ENCODE data around the gene SPIN2A.
"Not testable (repeated sequence)": the region's sequence is repeated elsewhere in the genome, so short reads cannot be mapped to it uniquely, and the experiment has no call there.

SPIN2A gene

DNA sequence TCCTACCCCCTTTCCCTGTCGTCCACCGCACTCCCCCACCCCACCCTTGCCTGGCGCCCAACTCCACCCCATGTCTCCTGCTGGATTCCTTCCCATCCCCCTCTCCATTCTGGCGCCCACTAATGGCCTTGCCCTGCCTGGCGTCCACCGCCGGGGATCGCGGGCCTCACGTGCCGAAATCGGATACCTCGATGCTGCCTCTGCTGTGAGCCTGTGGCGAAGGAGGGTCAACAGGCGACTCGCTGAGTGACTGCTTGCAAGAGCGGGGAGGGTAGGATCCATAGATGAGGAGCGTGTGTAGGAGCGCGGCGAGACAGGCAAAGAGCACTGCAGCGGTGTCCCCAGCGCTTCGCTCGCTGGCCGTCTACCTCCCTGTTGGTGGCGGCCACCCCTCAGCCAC is at the start of gene SPIN2A:
Gene SPIN2A, minus strand, starts transcription at position 325 of the 400 bp plus-strand sequence. CDS start 800 bp downstream, outside the sequence.
- not testable (repeated sequence) for H3K27ac ChIP-seq (ENCODE audit: low read depth, low read length); H3K4me1 ChIP-seq (ENCODE audit: control insufficient read depth, insufficient read depth, low read length, unreplicated experiment); H2AFZ ChIP-seq (ENCODE audit: low read length, unreplicated experiment); H3K79me2 ChIP-seq (ENCODE audit: control insufficient read depth, insufficient read depth, low read length, unreplicated experiment); H3K36me3 ChIP-seq (ENCODE audit: insufficient read depth, low read length); H3K27me3 ChIP-seq (ENCODE audit: insufficient read depth, low read length); H3K4me3 ChIP-seq (ENCODE audit: low read depth, low read length)

DNA sequence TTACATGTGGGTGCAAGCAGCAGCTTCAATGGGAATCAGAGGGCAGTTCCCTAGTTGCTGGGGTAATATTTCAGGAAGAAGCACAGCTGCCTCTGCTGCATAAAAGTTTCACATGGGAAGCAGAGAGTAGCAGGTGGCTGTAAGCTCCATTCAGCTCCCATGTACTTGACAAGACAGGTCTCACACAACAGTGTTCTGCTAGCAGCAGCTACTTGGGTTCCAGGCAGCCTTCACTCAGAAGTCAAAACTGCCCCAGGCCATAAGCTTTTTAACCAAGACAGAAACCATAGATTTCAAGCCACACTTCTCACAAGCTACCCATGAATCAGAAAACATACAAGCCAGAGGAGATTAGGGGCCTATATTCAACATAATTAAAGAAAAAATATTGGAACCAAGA is 41.4 kb upstream of the SPIN2A start:
- no peak overlapping the region for H2AFZ ChIP-seq (ENCODE audit: low read length, unreplicated experiment)
- H3K36me3 ChIP-seq (ENCODE audit: insufficient read depth, low read length): no peaks in the 10 kb centered on the region
- no peak overlapping the region for H3K27ac ChIP-seq (ENCODE audit: low read depth, low read length)
- H3K4me1 ChIP-seq (ENCODE audit: control insufficient read depth, insufficient read depth, low read length, unreplicated experiment): no peaks in the 10 kb centered on the region
- no peak overlapping the region for H3K4me3 ChIP-seq (ENCODE audit: low read depth, low read length)
- H3K27me3 ChIP-seq (ENCODE audit: insufficient read depth, low read length): no peaks in the 10 kb centered on the region
- H3K79me2 ChIP-seq (ENCODE audit: control insufficient read depth, insufficient read depth, low read length, unreplicated experiment): no peaks in the 10 kb centered on the region

DNA sequence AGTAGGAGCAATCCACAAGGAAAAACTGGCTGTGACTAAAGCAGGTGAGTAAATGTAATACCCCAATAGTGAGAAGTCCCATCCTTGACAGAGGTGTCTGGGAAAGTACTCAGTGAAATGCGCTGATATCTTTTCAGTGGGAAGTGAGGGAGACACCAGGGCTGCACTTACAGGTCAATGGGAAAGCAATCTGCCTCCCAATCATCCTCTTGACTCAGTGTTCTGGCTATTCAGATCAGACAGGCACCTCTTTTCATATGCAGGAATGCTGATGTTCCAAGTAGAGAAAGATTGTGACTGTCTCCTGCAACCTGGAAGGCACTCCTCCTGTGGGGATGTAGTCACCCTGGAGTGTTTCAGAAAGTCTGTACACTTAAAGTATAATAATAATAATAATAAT is 39.9 kb upstream of the SPIN2A start:
- H3K36me3 ChIP-seq (ENCODE audit: insufficient read depth, low read length): no peaks in the 10 kb centered on the region
- no peaks in the 10 kb centered on the region for H3K79me2 ChIP-seq (ENCODE audit: control insufficient read depth, insufficient read depth, low read length, unreplicated experiment)
- H3K27me3 ChIP-seq (ENCODE audit: insufficient read depth, low read length): no peaks in the 10 kb centered on the region
- H3K27ac ChIP-seq (ENCODE audit: low read depth, low read length): no peak overlapping the region
- H2AFZ ChIP-seq (ENCODE audit: low read length, unreplicated experiment): no peak overlapping the region
- H3K4me1 ChIP-seq (ENCODE audit: control insufficient read depth, insufficient read depth, low read length, unreplicated experiment): no peaks in the 10 kb centered on the region
- H3K4me3 ChIP-seq (ENCODE audit: low read depth, low read length): no peak overlapping the region

DNA sequence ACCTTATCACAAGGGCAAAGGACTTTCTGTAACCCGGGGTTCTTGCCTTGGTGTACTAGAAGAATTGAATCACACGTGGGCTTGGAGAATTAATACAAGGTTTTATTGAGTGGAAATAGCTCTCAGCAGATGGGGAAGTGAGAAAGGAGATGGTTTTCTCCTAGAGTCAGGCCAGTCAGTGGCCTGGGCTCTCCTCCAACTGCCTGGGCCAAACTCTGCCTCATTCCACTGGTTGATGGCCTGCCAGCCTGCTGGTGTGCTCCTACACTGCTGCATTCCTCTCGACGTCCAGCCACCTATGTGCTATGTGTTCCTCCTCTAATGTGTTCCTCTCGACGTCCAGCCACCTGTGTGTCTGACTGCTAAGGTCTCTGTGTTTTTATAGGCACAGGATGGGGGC is 35.3 kb upstream of the SPIN2A start:
- Histone ChIP-seq H3K27ac (ENCODE audit: low read depth, low read length) (no peak overlapping the region), H3K4me3 (ENCODE audit: low read depth, low read length) (no peak overlapping the region), H3K36me3 (ENCODE audit: insufficient read depth, low read length) (no peaks in the 10 kb centered on the region), H3K4me1 (ENCODE audit: control insufficient read depth, insufficient read depth, low read length, unreplicated experiment) (no peaks in the 10 kb centered on the region), H3K27me3 (ENCODE audit: insufficient read depth, low read length) (no peaks in the 10 kb centered on the region), H2AFZ (ENCODE audit: low read length, unreplicated experiment) (no peak overlapping the region), H3K79me2 (ENCODE audit: control insufficient read depth, insufficient read depth, low read length, unreplicated experiment) (no peaks in the 10 kb centered on the region)

DNA sequence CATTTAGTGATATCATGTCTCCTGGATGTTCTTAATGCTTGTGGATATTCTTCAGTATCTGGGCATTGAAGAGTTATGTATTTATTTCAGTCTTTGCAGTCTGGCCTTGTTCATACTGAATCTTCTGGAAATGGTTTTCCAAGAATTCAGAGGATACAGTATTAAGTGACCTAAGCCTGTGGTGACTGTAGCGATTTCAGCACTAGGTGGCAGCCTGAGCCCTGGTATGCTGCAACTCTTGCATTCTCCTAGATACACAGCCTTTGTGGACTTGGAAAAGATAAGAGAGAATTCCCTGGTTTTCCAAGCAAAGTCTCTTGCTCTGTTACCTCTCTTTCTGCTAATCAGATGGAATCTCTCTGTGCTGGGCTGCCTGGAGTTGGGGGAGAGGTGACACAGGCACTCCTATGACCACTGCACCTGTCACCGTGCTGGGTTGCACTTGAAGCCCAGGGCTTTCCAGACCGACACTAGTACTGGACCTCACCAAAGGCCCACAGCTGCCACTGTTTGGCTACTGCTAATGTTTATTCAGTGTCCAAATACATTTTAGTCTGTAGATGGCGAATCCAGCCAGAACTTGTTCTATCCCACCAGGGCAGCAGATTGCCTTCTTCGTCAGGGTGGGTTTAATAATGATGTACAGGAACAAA is 19.3 kb upstream of the SPIN2A start:
- no peak overlapping the region for H2AFZ ChIP-seq (ENCODE audit: low read length, unreplicated experiment)
- H3K4me1 ChIP-seq (ENCODE audit: control insufficient read depth, insufficient read depth, low read length, unreplicated experiment): peaks cover 10% of the 10 kb centered on the region
- H3K79me2 ChIP-seq (ENCODE audit: control insufficient read depth, insufficient read depth, low read length, unreplicated experiment): no peaks in the 10 kb centered on the region
- H3K4me3 ChIP-seq (ENCODE audit: low read depth, low read length): no peak overlapping the region
- no peaks in the 10 kb centered on the region for H3K36me3 ChIP-seq (ENCODE audit: insufficient read depth, low read length)
- no peaks in the 10 kb centered on the region for H3K27me3 ChIP-seq (ENCODE audit: insufficient read depth, low read length)
- no peak overlapping the region for H3K27ac ChIP-seq (ENCODE audit: low read depth, low read length)

DNA sequence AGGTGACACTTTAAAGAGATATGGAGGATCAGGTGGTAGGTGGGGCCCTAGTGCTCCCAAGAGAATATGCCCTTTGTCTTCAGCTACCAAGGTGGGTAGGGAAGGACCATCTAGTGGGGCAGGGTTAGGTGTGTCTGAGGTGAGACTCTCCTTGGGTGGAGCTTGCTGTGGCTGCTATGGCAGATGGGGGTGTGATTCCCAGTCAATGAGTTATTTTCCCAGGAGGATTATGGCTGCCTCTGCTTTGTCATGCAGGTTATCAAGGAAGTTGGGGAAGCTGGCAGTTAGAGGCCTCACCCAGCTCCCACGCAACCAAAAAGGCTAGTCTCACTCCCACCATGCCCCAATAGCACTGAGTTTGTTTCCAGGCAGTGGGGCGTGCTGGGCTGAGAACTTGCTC is 18.0 kb upstream of the SPIN2A start:
- no peaks in the 10 kb centered on the region for H3K79me2 ChIP-seq (ENCODE audit: control insufficient read depth, insufficient read depth, low read length, unreplicated experiment)
- no peak overlapping the region for H3K4me3 ChIP-seq (ENCODE audit: low read depth, low read length)
- H3K27ac ChIP-seq (ENCODE audit: low read depth, low read length): no peak overlapping the region

DNA sequence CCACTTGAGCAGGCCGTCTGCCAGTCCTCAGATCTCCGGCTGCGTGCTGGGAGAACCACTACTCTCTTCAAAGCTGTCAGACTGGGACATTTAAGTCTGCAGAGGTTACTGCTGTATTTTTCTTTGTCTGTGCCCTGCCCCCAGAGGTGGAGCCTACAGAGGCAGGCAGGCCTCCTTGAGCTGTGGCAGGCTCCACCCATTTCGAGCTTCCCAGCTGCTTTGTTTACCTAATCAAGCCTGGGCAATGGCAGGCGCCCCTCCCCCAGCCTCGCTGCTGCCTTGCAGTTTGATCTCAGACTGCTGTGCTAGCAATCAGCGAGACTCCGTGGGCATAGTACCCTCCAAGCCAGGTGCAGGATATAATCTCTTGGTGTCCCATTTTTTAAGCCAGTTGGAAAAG is 15.0 kb upstream of the SPIN2A start:
- H3K27me3 ChIP-seq (ENCODE audit: insufficient read depth, low read length); H2AFZ ChIP-seq (ENCODE audit: low read length, unreplicated experiment); H3K79me2 ChIP-seq (ENCODE audit: control insufficient read depth, insufficient read depth, low read length, unreplicated experiment); H3K4me1 ChIP-seq (ENCODE audit: control insufficient read depth, insufficient read depth, low read length, unreplicated experiment); H3K36me3 ChIP-seq (ENCODE audit: insufficient read depth, low read length); H3K4me3 ChIP-seq (ENCODE audit: low read depth, low read length); H3K27ac ChIP-seq (ENCODE audit: low read depth, low read length): not testable (repeated sequence)

More for the DNA sequence above, 18.0 kb upstream of the SPIN2A start:
- Histone ChIP-seq H3K36me3 (ENCODE audit: insufficient read depth, low read length) (no peaks in the 10 kb centered on the region), H3K27me3 (ENCODE audit: insufficient read depth, low read length) (no peaks in the 10 kb centered on the region), H2AFZ (ENCODE audit: low read length, unreplicated experiment) (no peak overlapping the region), H3K4me1 (ENCODE audit: control insufficient read depth, insufficient read depth, low read length, unreplicated experiment) (peaks cover 10% of the 10 kb centered on the region)

DNA sequence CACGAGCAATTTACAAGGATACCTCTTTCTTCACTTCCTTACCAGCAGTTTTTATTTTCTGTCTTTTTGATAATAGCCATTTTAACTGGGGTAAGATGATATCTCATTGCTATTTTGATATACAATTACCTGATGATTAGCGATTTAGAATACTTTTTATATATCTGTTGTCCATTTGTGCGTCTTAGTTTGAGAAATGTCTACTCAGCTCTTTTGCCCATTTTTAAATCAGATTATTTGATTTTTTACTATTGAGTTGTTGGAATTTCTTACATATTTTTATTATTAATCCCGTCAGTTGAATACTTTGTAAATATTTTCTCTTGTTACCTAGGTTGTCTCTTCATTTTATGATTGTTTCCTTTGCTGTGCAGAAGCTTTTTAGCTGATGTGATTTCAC is 1.5 kb upstream of the SPIN2A start:
- H3K4me1 ChIP-seq (ENCODE audit: control insufficient read depth, insufficient read depth, low read length, unreplicated experiment): no peaks in the 10 kb centered on the region
- no peaks in the 10 kb centered on the region for H3K36me3 ChIP-seq (ENCODE audit: insufficient read depth, low read length)
- H3K4me3 ChIP-seq (ENCODE audit: low read depth, low read length): no peak overlapping the region

DNA sequence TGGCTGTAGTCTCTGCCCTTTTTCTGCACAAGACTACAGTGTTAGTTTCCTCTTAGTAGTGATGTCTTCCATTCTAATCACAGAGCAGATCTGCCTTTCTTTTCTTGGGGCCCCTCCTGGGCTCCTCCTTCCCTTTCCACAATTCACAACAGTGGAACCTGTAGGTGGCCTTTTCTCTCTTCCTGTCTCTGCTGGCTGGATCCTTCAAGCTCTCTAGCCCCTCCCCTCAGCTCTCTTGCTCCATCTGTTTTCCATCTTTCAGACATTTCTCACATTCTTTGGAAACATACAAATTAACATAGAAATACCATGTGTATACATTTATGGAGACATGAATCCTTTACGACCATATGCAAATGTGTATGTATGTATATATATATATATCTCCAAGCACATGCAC is 304 bp upstream of the SPIN2A start:
- no peak overlapping the region for H3K27ac ChIP-seq (ENCODE audit: low read depth, low read length)
- H2AFZ ChIP-seq (ENCODE audit: low read length, unreplicated experiment): no peak overlapping the region
- H3K4me3 ChIP-seq (ENCODE audit: low read depth, low read length): no peak overlapping the region

More for the DNA sequence above, 1.5 kb upstream of the SPIN2A start:
- Histone ChIP-seq H2AFZ (ENCODE audit: low read length, unreplicated experiment) (no peak overlapping the region), H3K79me2 (ENCODE audit: control insufficient read depth, insufficient read depth, low read length, unreplicated experiment) (no peaks in the 10 kb centered on the region), H3K27ac (ENCODE audit: low read depth, low read length) (no peak overlapping the region), H3K27me3 (ENCODE audit: insufficient read depth, low read length) (no peaks in the 10 kb centered on the region)

DNA sequence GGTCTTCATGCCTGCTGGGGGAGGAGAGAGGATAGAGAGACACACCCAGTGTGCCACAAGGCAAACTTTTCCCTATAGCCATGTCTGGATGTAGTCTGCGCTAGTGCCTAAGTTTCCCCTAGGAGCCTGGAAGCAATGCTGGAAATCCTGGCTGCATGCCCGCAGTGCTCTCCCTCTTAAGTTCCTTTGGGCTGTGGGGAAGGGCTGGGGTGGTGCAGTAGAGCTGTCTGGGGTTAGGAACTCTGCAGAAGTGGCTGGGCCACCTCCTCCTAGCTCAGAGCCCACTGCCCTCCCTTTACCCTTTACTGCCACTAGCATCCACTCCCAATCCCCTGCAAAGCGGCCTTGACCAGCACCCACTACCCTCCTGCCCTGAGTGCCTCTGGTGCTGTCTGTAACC is 608 bp downstream of the SPIN2A start:
- not testable (repeated sequence) for H3K4me3 ChIP-seq (ENCODE audit: low read depth, low read length); H3K36me3 ChIP-seq (ENCODE audit: insufficient read depth, low read length); H3K4me1 ChIP-seq (ENCODE audit: control insufficient read depth, insufficient read depth, low read length, unreplicated experiment); H3K27ac ChIP-seq (ENCODE audit: low read depth, low read length); H3K27me3 ChIP-seq (ENCODE audit: insufficient read depth, low read length); H3K79me2 ChIP-seq (ENCODE audit: control insufficient read depth, insufficient read depth, low read length, unreplicated experiment); H2AFZ ChIP-seq (ENCODE audit: low read length, unreplicated experiment)

More for the DNA sequence above, 304 bp upstream of the SPIN2A start:
- Histone ChIP-seq H3K79me2 (ENCODE audit: control insufficient read depth, insufficient read depth, low read length, unreplicated experiment) (no peaks in the 10 kb centered on the region), H3K4me1 (ENCODE audit: control insufficient read depth, insufficient read depth, low read length, unreplicated experiment) (no peaks in the 10 kb centered on the region), H3K36me3 (ENCODE audit: insufficient read depth, low read length) (no peaks in the 10 kb centered on the region), H3K27me3 (ENCODE audit: insufficient read depth, low read length) (no peaks in the 10 kb centered on the region)

DNA sequence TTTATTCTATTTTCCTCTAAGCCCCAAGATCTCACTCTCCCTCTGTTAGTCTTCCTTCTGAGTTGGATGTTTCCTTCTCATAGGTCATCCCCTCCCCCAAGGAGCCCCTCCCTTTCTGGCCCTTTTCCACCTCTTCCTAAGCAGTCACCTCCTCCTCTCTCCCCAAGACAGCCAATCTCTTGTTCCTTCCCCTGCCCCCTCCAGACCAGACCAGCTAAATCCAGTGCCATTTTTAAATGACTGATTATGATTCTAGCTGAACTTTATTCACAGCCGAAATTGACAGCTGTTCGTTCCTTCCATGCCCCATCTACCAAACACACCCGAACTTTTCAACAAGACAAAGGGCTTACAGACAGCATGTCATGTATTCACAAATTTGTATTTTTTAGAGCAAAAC is 1.9 kb downstream of the SPIN2A start:
- Histone ChIP-seq H3K4me1 (ENCODE audit: control insufficient read depth, insufficient read depth, low read length, unreplicated experiment) (no peaks in the 10 kb centered on the region), H3K79me2 (ENCODE audit: control insufficient read depth, insufficient read depth, low read length, unreplicated experiment) (no peaks in the 10 kb centered on the region), H3K27me3 (ENCODE audit: insufficient read depth, low read length) (no peaks in the 10 kb centered on the region), H3K36me3 (ENCODE audit: insufficient read depth, low read length) (no peaks in the 10 kb centered on the region), H3K4me3 (ENCODE audit: low read depth, low read length) (no peak overlapping the region), H2AFZ (ENCODE audit: low read length, unreplicated experiment) (no peak overlapping the region), H3K27ac (ENCODE audit: low read depth, low read length) (no peak overlapping the region)
